ENCODE measurements around the gene MIA.
"Not testable (repeated sequence)": the region's sequence is repeated elsewhere in the genome, so short reads cannot be mapped to it uniquely, and the experiment has no call there.

The MIA gene

DNA sequence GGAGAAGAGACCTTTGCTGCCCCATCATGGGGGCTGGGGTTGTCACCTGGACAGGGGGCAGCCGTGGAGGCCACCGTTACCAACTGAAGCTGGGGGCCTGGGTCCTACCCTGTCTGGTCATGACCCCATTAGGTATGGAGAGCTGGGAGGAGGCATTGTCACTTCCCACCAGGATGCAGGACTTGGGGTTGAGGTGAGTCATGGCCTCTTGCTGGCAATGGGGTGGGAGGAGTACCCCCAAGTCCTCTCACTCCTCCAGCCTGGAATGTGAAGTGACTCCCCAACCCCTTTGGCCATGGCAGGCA lies 32.7 kb downstream of the MIA start:
- no peak for TF ChIP-seq ZFX (IDR thresholded peaks at IDR 0.05; ENCODE audit: borderline replicate concordance)
- no peak for TF ChIP-seq CTCF (IDR thresholded peaks at IDR 0.05)
- no peak overlapping the region for H3K27ac ChIP-seq

DNA sequence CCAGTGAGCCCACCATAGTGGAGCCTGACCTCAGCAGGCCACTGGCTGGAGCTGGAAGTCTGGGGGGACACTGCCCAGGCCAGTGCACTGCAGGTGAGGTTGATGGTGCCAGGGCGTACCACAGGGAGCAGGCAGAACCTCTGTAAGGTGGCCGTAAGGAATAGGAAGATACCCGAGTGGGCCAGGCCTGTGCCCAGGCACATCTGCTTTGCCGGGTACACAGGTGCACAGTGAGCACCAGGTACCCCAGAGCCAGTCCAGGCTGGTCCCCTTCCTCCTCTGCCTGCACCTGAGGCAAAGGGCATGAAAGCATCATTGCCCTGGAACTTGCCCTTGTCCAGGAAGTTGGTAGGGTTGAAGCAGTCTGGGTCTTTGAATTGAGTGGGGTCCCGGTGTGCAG lies 33.2 kb downstream of the MIA start:
- H3K27ac ChIP-seq, result no peak overlapping the region
- no peak for TF ChIP-seq CTCF (IDR thresholded peaks at IDR 0.05)
- no peak for TF ChIP-seq ZFX (IDR thresholded peaks at IDR 0.05; ENCODE audit: borderline replicate concordance)

DNA sequence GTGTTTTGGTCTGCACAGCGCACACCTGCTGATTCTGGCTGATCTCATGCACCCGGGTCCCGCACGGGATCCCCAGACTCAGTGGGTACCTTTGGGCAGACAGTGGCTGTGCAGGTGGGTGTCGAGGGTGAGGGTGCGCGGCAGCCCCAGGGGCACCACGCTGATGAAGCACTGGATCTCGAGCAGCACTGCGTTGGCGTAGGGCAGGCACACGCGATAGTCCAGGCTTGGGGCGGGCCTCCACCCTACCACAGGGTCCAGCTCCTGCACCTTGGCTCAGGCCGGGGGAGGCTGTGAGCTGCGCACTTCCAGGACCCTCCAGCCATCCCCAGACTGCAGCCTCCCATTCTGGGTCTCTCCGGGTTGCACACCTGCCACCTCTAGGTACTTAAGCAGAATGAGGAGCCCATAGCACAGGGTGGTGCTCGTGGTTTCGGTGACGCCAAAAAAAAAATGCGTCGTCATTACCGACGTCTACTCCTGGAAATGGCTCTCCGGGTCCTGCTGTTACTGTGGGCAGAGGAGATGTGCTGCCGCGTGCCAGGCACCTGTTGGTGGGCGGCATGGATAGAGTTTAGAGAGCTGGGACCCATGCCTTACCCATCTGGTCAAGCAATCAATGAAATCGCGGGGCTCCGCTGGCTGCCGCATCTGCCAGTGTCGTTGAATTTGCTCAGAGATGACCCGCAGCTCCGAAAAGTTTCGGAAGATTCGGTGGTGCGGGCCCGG lies 34.2 kb downstream of the MIA start:
- TF ChIP-seq CTCF (IDR thresholded peaks at IDR 0.05), result no peak
- no peak for TF ChIP-seq ZFX (IDR thresholded peaks at IDR 0.05; ENCODE audit: borderline replicate concordance)
- peak overlapping the region; percentile 74 for H3K27ac ChIP-seq

GRCh38 chr19:40810160-40810559 lies 34.8 kb downstream of the MIA start:
- peak overlapping the region; percentile 74 for H3K27ac ChIP-seq

DNA sequence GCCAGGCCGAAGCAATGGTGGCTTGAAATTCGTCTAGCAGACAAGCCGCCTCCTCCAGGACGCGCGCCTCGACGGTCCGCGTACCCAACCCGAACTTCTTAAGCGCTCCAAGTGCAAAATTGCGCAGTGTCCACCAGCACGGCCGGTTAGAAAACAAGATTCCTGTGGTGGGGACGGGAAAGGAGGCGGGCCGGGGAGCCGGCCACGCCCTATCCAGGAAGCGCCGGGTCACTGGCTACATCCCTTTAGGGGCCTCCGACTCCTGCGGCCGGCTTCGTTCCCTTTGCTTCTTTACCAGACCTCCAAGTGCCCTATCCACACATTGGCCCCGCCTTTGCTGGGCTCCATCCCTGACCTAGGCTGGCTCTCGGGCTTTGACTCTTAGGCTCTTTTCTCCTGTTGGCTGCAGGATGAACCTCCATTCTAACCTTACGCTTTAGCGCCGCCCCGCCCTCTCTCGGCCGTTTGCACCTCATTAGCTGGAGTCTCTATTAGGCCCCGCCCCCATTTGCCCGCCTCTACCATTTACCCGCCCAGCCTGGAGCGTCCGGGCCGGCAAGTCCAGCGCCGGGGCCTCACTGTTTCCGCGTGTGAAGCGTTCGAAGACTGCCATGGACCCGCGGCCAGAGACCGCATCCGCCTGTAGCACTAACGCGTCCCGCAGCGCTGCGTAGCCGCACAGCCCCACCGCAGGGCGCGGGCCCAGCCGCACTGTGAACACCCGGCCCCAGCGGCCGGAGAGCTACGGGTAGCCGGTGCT lies 35.5 kb downstream of the MIA start:
- H3K27ac ChIP-seq, result peak overlapping the region; percentile 74

More at GRCh38 chr19:40810160-40810559, 34.8 kb downstream of the MIA start:
- TF ChIP-seq CTCF (IDR thresholded peaks at IDR 0.05) (no peak), ZFX (IDR thresholded peaks at IDR 0.05; ENCODE audit: borderline replicate concordance) (no peak)

DNA sequence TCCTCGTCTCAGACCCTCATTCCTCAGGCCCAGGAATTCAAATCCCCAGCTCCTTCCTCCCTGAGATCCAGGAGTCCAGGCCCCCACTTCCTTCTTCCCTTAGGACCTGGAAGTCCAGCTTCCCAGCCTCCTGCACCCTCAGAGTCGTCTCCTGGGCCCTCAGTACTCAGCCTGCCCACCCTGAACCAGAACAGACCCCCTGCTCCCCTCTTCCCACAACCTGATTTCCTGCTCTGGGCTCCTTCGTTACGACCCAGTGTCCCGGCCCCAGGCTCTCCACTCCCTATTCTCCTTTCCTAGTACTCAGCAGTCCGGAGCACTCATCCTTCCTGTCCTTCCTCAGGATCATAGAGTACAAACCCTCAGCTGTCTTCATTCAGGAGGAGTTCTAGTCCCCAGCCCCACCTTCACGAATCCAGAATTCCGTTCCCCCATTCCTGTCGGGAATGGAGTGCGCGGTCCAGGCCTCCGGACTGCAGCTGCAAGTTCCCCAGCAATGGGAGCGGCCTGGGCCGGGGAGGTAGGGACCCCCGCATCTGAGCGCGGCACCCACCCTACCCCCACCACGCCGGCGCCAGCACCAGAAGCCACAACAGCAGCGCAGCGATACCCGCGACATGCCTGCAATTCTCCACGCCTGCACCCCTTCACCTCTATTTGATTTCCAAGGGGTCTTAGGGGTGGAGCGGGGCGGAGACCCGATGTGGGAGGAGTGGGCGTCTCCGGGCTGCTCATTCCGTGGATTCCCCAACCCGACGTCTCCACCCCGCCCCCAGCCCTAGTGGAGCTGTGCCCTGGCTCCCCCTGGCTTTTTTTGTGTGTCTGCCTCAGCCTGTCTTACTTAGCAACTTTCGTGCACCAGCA lies 36.4 kb downstream of the MIA start:
- peak overlapping the region; percentile 74 for H3K27ac ChIP-seq
- TF ChIP-seq CTCF (IDR thresholded peaks at IDR 0.05) (no peak), ZFX (IDR thresholded peaks at IDR 0.05; ENCODE audit: borderline replicate concordance) (no peak)

DNA sequence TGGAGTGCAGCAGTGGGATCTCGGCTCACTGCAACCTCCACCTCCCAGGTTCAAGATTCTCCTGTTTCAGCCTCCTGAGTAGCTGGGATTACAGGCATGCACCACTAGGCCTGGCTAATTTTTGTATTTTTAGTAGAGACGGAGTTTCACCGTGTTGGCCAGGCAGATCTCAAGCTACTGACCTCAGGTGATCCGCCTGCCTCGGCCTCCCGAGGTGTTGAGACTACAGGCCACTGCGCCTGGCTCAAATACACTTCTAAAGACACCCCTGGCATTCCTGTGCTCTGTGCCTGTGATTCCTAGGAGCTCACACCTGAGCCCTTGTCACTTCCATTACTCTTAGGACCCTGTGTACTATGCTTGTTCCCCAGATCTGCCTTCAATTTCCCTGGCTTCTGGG lies 37.2 kb downstream of the MIA start:
- H3K27ac ChIP-seq, result not testable (repeated sequence)

- H3K27ac ChIP-seq, result no peak overlapping the region
- no peak for TF ChIP-seq CTCF (IDR thresholded peaks at IDR 0.05)
- TF ChIP-seq ZFX (IDR thresholded peaks at IDR 0.05; ENCODE audit: borderline replicate concordance), result no peak
Measured at GRCh38 chr19:40813182-40813581, 37.9 kb downstream of the MIA start.

Data from 22Rv1 (cell line).